Endothelial cell of umbilical vein (primary cell): Measurements from ENCODE around the gene NRP2. TPM values are rescaled to one million over a fixed set of nuclear protein-coding genes. Genes with fewer than 3 reads are reported as not detected.

Source experiments
- BruUV-seq: library from RNA; stranded (reverse); fragments of 400-500 nt; replicated peaks from 2 replicates; lab custom pipeline; 2021; lab: Mats Ljungman, UMichigan
- CTCF ChIA-PET: fragments of 300-600, 350-600 bp; sonication (Branson Sonifier 250); formaldehyde crosslinking; loops from one replicate; lab custom pipeline; 2021; ENCODE audit warnings: antibody characterized with exemption, inconsistent platforms; lab: Charles Lee
- POLR2A ChIA-PET: fragments of 300-600, 350-600 bp; sonication (Branson Sonifier 250); formaldehyde crosslinking; loops from one replicate; lab custom pipeline; 2021; ENCODE audit warnings: antibody characterized with exemption, inconsistent platforms; lab: Charles Lee
- DNase-seq: peaks from one replicate; pipeline ENCODE4 v3.0.0-alpha.2; 2011; ENCODE audit warnings: low read depth, low spot score
- FAIRE-seq: peaks from 2 replicates; lab custom pipeline; 2011; peaks lifted over from hg19 to GRCh38; lab: Jason Lieb, UNC
- H2AFZ ChIP-seq: 2 replicates; pipeline ENCODE4 v1.6.0; 2012; ENCODE audit warnings: low read depth, low read length, control low read depth, inconsistent platforms
- H3K27ac ChIP-seq: 2 replicates; pipeline ENCODE4 v1.5.1; 2011; ENCODE audit warnings: low read depth, mild to moderate bottlenecking, control low read depth, low read length, moderate library complexity; ENCODE audit not compliant: insufficient read depth
- H3K27me3 ChIP-seq, 2 experiments: 2 replicates each; pipeline versions ENCODE4 v1.6.0 to v1.6.1; 2011; ENCODE audit warnings: low read length in 2 of 2, mixed read lengths in 1 of 2; ENCODE audit not compliant: control insufficient read depth in 2 of 2, insufficient read depth in 2 of 2
- H3K36me3 ChIP-seq, 2 experiments: 2 replicates in 1 of 2; 3 replicates in 1 of 2; pipeline ENCODE4 v1.5.1; 2011; ENCODE audit warnings: low read length in 2 of 2, mild to moderate bottlenecking in 1 of 2, moderate library complexity in 1 of 2; ENCODE audit not compliant: control insufficient read depth in 2 of 2, insufficient read depth in 2 of 2; ENCODE audit errors: extremely low read depth in 1 of 2
- H3K4me1 ChIP-seq: 3 replicates; pipeline ENCODE4 v1.5.1; 2011; ENCODE audit warnings: mild to moderate bottlenecking, low read length; ENCODE audit not compliant: control insufficient read depth, insufficient read depth; ENCODE audit errors: extremely low read depth
- H3K4me2 ChIP-seq: 2 replicates; pipeline ENCODE4 v1.6.1; 2011; ENCODE audit warnings: low read length, control low read depth, mixed read lengths; ENCODE audit not compliant: insufficient read depth
- H3K4me3 ChIP-seq, 3 experiments: fragments of 200-600 bp in 1 of 3; sonication (generic), shearing (Covaris generic) in 1 of 3; replicated peaks in 1 of 3; 2 replicates each; pipeline ENCODE4 v1.5.1; 2011 to 2016; ENCODE audit warnings: control low read depth in 3 of 3, low read length in 3 of 3, mild to moderate bottlenecking in 2 of 3, inconsistent platforms in 1 of 3, low read depth in 1 of 3, moderate library complexity in 1 of 3; ENCODE audit not compliant: insufficient read depth in 1 of 3
- H3K79me2 ChIP-seq: 2 replicates; pipeline ENCODE4 v1.6.0; 2012; ENCODE audit warnings: low read length, inconsistent platforms; ENCODE audit not compliant: control insufficient read depth, insufficient read depth
- H3K9ac ChIP-seq: replicated peaks from 2 replicates; pipeline ENCODE3; 2011; ENCODE audit warnings: low read length, control low read depth; ENCODE audit not compliant: insufficient read depth; ENCODE audit errors: extremely low read depth
- H3K9me1 ChIP-seq: replicated peaks from 3 replicates; pipeline ENCODE4 v1.6.0; 2011; ENCODE audit warnings: mild to moderate bottlenecking, low read length; ENCODE audit not compliant: control insufficient read depth, insufficient read depth; ENCODE audit errors: extremely low read depth
- H3K9me3 ChIP-seq: replicated peaks from 2 replicates; pipeline ENCODE4 v1.5.1; 2012; ENCODE audit warnings: low read length, inconsistent platforms; ENCODE audit not compliant: control insufficient read depth, insufficient read depth
- H4K20me1 ChIP-seq: replicated peaks from 2 replicates; pipeline ENCODE3; 2011; ENCODE audit warnings: mild to moderate bottlenecking, low read length; ENCODE audit not compliant: control insufficient read depth, insufficient read depth; ENCODE audit errors: extremely low read depth
- FOS ChIP-seq: IDR thresholded peaks from 2 replicates; pipeline ENCODE4 v1.6.1; 2011; ENCODE audit warnings: mild to moderate bottlenecking, low read length, moderate library complexity, borderline replicate concordance; ENCODE audit not compliant: insufficient read depth
- GATA2 ChIP-seq: IDR thresholded peaks from 2 replicates; pipeline ENCODE4 v1.7.0; 2011; ENCODE audit warnings: low read depth, mild to moderate bottlenecking, moderate library complexity, mixed read lengths, low read length; ENCODE audit not compliant: insufficient read length, insufficient read depth
- MYC ChIP-seq: IDR thresholded peaks from one replicate; pipeline ENCODE4 v1.6.1; 2011; ENCODE audit warnings: mild to moderate bottlenecking, low read depth, low read length
- POLR2A ChIP-seq: IDR thresholded peaks from 2 replicates; pipeline ENCODE4 v1.6.1; 2012; ENCODE audit warnings: low read depth, mild to moderate bottlenecking, control low read depth, low read length
- POLR2AphosphoS5 ChIP-seq: IDR thresholded peaks from 2 replicates; pipeline ENCODE4 v1.6.1; 2012; ENCODE audit warnings: low read depth, mild to moderate bottlenecking, control low read depth, low read length, moderate library complexity; ENCODE audit not compliant: insufficient read depth
- dilution Hi-C: fragments of 300-500 bp; cut with MboI; formaldehyde crosslinking; loops from one replicate; pipeline ENCODE4 v1.15.0; 2019; ENCODE audit warnings: low sequenced_read_pairs; ENCODE audit not compliant: extremely low pct_ligation_motif_present
- intact Hi-C: fragments of 100-400 bp; cut with micrococcal nuclease; formaldehyde crosslinking; loops from one replicate; pipeline ENCODE4 v1.10.0; 2022
- polyA plus RNA-seq, 4 experiments: library from polyadenylated mRNA; depleted of rRNA in 3 of 4; stranded (reverse) in 3 of 4; unstranded in 1 of 4; fragments of >200 nt; gene quantifications; 2 replicates each; pipeline versions ENCODE4 v1.2.1 to v1.2.3, GENCODE V29; 2011 to 2012; ENCODE audit warnings: missing spikeins in 1 of 4
- total RNA-seq: library from RNA; stranded (reverse); gene quantifications from 2 replicates; pipeline ENCODE4 v1.2.3, GENCODE V29; 2021
- TF ChIP-seq, protein P1 (sequence below), 2 donors: IDR thresholded peaks; 1 replicate in 1 of 2; 2 replicates in 1 of 2; pipeline ENCODE4 v1.5.1; 2011; ENCODE audit warnings: low read length in 2 of 2, mild to moderate bottlenecking in 2 of 2, moderate library complexity in 2 of 2, control low read depth in 1 of 2, inconsistent platforms in 1 of 2, low read depth in 1 of 2; ENCODE audit not compliant: insufficient read depth in 1 of 2; ENCODE audit errors: extremely low read depth in 1 of 2

Gene NRP2
- total and polyA plus RNA-seq, 2 donors (not counting 3 experiments of a cell fraction or from before 2014, with no cell fraction given) = 160 to 240 TPM

DNA sequence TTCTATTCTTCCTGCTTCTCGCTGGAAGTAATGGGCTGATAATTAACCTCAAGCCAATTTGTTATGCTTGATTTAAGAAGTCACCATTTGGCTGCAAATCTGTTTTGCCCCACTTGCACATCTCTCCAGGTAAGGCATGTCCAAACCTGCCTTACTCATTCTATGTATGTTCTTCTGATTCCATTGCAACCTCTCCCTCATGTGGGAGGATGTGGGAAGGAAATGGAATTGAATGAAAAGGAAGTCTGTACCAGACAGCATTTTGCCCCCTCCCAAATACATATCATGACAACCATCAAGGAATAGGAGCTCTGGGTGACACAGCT is 131.7 kb downstream of the NRP2 start:
- Histone ChIP-seq H3K4me2 (no peak overlapping the region), H3K9me3 (no peaks in the 10 kb centered on the region), H3K27me3 (peaks cover 2 to 13% of the 10 kb centered on the region in 2 experiments), H3K9me1 (no peaks in the 10 kb centered on the region), H3K4me1 (peaks cover 5% of the 10 kb centered on the region), H3K9ac (no peak overlapping the region), H3K79me2 (no peaks in the 10 kb centered on the region), H2AFZ (no peak overlapping the region), H3K36me3 (no peaks in the 10 kb centered on the region), H3K4me3 (no peak overlapping the region), H3K27ac (peak overlapping the region; percentile 31), H4K20me1 (no peaks in the 10 kb centered on the region)
- CTCF ChIA-PET = interaction anchor here (0.8 to 3.4 kb wide), 8 partner anchors 13 to 1669 kb away, joined by 3 to 11 read pairs (median 4); no protein-coding TSS in a partner anchor
- peak; percentile 40 for DNase-seq
- FAIRE-seq = no peak
- dilution Hi-C loops (no loop called here), intact Hi-C loops (loop anchor here (5.0 kb wide), 1 partner anchor 1707 kb away; no protein-coding TSS in a partner anchor)
- BruUV-seq = no TSS peak
- no peak for TF ChIP-seq POLR2A
- TF ChIP-seq, protein P1, sequence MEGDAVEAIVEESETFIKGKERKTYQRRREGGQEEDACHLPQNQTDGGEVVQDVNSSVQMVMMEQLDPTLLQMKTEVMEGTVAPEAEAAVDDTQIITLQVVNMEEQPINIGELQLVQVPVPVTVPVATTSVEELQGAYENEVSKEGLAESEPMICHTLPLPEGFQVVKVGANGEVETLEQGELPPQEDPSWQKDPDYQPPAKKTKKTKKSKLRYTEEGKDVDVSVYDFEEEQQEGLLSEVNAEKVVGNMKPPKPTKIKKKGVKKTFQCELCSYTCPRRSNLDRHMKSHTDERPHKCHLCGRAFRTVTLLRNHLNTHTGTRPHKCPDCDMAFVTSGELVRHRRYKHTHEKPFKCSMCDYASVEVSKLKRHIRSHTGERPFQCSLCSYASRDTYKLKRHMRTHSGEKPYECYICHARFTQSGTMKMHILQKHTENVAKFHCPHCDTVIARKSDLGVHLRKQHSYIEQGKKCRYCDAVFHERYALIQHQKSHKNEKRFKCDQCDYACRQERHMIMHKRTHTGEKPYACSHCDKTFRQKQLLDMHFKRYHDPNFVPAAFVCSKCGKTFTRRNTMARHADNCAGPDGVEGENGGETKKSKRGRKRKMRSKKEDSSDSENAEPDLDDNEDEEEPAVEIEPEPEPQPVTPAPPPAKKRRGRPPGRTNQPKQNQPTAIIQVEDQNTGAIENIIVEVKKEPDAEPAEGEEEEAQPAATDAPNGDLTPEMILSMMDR (IDR thresholded peaks at IDR 0.05; ENCODE audit: extremely low read depth in 1 of 2, insufficient read depth in 1 of 2, low read depth in 1 of 2, low read length in 2 of 2) = no peak
- TF ChIP-seq GATA2 = peak; percentile 35
- POLR2A ChIA-PET = no interaction called here

DNA sequence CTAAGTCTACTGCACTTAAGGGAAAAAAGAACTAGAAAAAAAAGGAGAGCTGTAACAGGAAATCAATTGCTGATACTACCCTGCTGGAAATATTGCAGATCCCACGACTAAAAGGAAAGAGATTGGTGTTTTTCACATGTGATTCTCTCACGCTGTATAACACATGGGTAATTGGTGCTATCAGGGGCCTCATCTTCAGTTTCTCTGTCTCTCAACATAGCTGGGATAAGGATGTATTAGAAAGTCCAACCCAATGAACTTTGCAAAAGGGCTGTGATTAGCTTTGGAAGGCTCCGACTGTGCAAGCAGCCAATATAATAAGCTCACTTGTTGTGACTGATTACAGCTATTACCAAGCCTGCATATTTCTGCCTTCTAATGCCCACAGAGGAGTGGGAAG is 133.4 kb downstream of the NRP2 start:
- POLR2A ChIA-PET = no interaction called here
- Histone ChIP-seq H3K9ac (no peak overlapping the region), H3K27ac (no peak overlapping the region), H3K27me3 (peaks cover 7 to 13% of the 10 kb centered on the region in 2 experiments), H3K4me2 (no peak overlapping the region), H3K4me3 (no peak overlapping the region), H3K9me1 (no peaks in the 10 kb centered on the region), H3K79me2 (no peaks in the 10 kb centered on the region), H3K9me3 (no peaks in the 10 kb centered on the region), H3K4me1 (peaks cover 5% of the 10 kb centered on the region), H4K20me1 (no peaks in the 10 kb centered on the region), H3K36me3 (no peaks in the 10 kb centered on the region), H2AFZ (no peak overlapping the region)
- FAIRE-seq = no peak
- BruUV-seq = no TSS peak
- intact Hi-C loops = no loop called here
- no peak for DNase-seq
- CTCF ChIA-PET = interaction anchor here (1.2 to 3.4 kb wide), 3 partner anchors 11 to 1671 kb away, joined by 7 to 11 read pairs (median 9); no protein-coding TSS in a partner anchor
- dilution Hi-C loops = no loop called here
- TF ChIP-seq MYC (no peak), FOS (no peak), POLR2AphosphoS5 (no peak)
